Astrocyte of the cerebellum (primary cell): ENCODE measurements around the gene OSBPL2.

Experiments
- DNase-seq: peaks from one replicate; pipeline ENCODE4 v3.0.0-alpha.2; 2011; ENCODE audit warnings: low read depth
- H3K4me3 ChIP-seq: 2 replicates; pipeline ENCODE4 v1.5.1; 2011; ENCODE audit warnings: mild to moderate bottlenecking, low read depth, low read length, moderate library complexity
- in situ Hi-C: cut with HindIII; loops from 2 replicates; pipeline ENCODE4 v1.10.0; 2017; ENCODE audit warnings: low sequenced_read_pairs
- TF ChIP-seq, protein P1 (sequence below): IDR thresholded peaks from 2 replicates; pipeline ENCODE4 v1.5.1; 2012; ENCODE audit warnings: low read length, low read depth, moderate library complexity, mild to moderate bottlenecking; ENCODE audit errors: missing control alignments

Gene OSBPL2

DNA sequence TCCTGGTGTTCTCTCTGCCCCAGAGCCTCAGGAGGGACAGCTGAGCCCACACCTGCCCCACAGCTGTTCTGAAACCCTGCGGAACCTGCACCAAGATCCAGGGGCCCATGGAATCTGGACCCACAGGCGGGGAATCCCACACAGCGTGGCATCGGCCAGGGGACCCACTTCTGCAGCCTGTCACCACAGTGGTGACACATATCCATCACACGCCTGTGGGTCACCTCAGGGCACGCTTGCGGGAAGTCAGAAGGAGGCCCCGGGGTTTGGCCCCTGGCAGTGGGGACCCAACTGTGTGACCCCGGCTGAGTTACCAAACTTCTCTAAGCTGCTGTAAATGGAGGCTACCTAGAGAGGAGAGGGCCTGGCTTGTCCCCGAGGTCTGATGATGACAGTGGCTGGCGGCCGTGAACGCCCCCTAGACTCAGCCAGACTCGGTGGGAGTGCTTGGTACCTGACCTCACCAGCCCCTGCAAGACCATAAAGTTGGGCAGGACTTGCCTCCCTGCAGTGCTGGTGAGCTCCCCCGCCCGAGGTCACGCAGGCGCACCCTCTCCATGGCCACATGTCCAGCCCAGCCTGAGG lies 16.0 kb upstream of the OSBPL2 start:
- no peak for DNase-seq

DNA sequence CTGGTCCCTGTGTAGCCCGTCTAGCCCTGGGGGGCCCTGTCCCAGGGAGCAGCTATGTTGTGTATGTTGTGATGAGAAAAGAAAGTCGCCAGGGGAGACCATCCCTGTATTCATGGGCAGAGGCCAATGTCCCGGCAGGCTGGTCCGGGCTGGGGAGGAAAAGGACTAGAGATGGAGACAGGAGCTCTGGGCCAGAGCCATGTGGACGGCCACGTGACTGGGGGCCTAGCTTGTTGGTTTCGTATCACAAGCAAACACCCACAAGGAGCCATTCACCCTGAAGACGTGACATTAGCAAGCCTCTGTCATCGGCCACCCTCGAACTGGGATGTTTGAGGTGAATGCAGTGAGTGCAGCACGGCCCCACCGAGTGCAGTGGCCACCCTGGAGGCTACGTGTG lies 15.3 kb upstream of the OSBPL2 start:
- H3K4me3 ChIP-seq = no peak overlapping the region
- in situ Hi-C loops = no loop called here
- TF ChIP-seq, protein P1, sequence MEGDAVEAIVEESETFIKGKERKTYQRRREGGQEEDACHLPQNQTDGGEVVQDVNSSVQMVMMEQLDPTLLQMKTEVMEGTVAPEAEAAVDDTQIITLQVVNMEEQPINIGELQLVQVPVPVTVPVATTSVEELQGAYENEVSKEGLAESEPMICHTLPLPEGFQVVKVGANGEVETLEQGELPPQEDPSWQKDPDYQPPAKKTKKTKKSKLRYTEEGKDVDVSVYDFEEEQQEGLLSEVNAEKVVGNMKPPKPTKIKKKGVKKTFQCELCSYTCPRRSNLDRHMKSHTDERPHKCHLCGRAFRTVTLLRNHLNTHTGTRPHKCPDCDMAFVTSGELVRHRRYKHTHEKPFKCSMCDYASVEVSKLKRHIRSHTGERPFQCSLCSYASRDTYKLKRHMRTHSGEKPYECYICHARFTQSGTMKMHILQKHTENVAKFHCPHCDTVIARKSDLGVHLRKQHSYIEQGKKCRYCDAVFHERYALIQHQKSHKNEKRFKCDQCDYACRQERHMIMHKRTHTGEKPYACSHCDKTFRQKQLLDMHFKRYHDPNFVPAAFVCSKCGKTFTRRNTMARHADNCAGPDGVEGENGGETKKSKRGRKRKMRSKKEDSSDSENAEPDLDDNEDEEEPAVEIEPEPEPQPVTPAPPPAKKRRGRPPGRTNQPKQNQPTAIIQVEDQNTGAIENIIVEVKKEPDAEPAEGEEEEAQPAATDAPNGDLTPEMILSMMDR = no peak
- DNase-seq = no peak

More for the DNA sequence above, 16.0 kb upstream of the OSBPL2 start:
- TF ChIP-seq, protein P1 = no peak
- no peak overlapping the region for H3K4me3 ChIP-seq
- in situ Hi-C loops = no loop called here

DNA sequence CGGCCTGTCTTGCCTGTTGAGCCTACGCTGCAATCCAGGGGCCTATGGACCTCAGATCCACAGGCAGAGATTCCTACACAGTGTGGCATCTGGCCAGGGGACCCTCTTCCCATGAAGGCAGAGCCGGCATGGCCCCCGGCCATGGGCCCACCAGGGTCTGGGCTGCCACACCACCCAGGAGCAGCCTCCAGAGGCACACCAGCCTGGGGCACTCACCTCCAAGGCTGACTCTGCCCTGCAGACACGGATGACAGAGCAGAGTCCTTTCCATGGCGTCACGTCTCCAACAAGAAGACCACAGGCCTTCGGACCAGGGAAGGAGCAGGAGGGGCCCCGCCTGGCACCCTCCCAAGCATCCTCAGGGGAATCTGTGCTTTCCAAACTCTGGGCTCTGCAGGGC lies 14.8 kb upstream of the OSBPL2 start:
- in situ Hi-C loops = no loop called here
- no peak for DNase-seq
- TF ChIP-seq, protein P1 = no peak
- no peak overlapping the region for H3K4me3 ChIP-seq

DNA sequence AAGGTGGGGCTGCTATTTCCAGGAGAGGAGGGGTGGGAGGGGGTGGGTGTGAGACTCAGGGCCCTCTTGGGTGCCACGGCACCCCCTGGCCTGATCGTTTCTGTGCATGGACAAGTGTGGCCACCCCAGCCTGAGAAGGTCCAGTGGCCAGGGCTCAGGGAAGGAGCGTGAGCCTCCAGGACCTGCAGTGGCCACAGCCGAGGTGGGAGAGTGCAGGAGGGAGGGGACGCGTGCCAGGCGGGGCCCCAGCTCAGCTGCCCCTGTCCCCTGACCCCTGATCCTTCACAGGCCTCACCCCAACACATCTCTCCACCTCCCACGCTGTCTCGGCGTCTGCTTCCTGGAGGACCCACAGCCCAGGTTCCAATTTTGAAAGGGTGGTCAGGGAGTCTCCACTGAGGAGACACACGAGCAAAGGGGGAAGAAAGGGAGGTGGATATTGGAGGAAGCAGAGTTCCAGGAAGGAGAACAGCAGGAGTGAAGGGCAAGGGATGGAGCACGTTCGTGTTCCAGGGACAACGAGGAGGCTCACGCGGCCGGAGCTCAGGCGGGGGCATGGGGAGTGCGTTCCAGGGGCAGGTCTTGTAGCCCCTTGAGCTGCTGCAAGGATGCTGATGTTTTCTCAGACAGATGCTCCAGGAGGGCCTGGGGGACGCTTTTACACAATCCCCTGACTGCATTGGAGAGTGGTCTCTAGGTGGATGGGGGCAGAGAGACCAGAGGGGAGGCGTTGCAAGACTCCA lies 14.0 kb upstream of the OSBPL2 start:
- DNase-seq = no peak
- H3K4me3 ChIP-seq = no peak overlapping the region
- TF ChIP-seq, protein P1 = no peak
- in situ Hi-C loops = no loop called here

DNA sequence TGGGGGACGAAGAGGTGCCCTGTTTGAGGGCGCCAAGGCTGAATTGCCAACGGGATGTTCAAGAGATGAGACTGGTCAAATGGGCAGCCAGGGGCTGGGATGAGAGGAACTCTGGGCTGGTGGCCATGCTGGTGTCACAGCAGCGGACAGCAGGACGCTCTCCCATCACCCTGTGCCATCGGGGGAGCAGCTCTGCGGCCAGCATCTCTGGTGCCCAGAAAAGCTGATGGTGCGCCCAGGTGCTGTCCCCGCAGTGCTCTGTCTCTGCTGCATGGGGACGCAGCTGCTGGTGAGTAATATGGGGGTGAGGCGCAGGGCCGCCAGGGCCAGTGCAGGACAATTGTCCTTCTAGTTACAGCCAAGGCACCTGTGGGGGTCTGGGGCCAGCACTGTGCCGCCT lies 13.3 kb upstream of the OSBPL2 start:
- in situ Hi-C loops = no loop called here
- TF ChIP-seq, protein P1 = no peak
- H3K4me3 ChIP-seq = no peak overlapping the region
- no peak for DNase-seq

DNA sequence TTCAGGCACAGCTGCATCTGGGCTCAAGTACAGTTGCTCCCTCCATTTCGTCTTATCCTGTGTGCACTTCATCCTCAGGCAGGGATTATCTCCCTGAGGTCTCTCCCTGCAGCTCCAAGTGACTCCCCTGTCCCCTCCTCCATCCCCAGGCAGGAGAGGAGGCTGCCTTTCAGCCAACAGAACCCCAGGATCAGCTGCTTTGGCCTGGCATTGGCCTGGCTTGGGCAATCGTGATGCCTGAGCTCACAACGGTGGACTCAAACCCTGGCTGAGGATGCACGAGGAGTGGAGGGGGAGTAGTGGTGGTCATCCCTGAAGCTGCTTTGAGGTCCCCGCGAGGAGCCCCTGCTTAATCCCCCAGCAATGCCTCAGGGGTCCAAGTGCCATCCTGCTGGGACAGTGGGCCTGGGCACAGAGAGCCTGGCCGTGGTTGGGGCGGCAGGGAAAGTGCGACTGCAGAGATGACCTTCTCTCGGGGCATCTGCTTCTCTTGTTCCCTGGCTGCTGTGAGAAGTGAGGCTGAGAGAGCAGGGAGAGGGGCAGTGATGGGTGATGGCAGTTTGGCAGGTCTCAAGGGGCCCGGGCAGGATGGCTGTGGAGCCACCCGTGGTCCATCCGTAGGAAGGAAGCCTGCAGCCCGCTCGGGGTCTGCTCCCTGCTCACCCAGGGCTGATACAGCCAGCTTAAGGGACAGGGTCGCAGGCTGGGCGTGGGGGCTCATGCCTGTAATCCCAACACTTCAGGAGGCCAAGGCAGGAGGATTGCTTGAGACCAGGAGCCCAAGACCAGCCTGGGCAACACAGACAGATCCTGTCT lies 12.3 kb upstream of the OSBPL2 start:
- H3K4me3 ChIP-seq = no peak overlapping the region
- TF ChIP-seq, protein P1 = no peak
- no peak for DNase-seq
- in situ Hi-C loops = no loop called here
